K562 (cell line): ENCODE results near the gene ASCC1. TPM values are rescaled to one million over a fixed set of nuclear protein-coding genes. Genes with fewer than 3 reads are reported as not detected.

ENCODE experiments used
- CBX8 ChIP-seq: fragments of 200-600 bp; sonication (generic); IDR thresholded peaks from 2 replicates; pipeline ENCODE4 v1.6.1; 2012; ENCODE audit warnings: borderline replicate concordance, mixed run types, low read depth, mild to moderate bottlenecking, moderate library complexity, mixed read lengths, low read length, control low read depth, inconsistent platforms; ENCODE audit not compliant: poor library complexity, severe bottlenecking; ENCODE audit errors: extremely low read depth
- FOSL1 ChIP-seq: fragments of 200-800 bp; sonication (Bioruptor generic); conservative IDR thresholded peaks from 2 replicates; pipeline ENCODE4 v1.6.1; 2016; ENCODE audit warnings: missing genetic modification characterization, missing compliant biosample characterization
- HNRNPL ChIP-seq: fragments of 200-400 bp; formaldehyde crosslinking; IDR thresholded peaks from 2 replicates; pipeline ENCODE4 v1.6.1; 2017; ENCODE audit warnings: low read depth, mild to moderate bottlenecking, low read length
- IFI16 ChIP-seq: fragments of 250-450 bp; sonication (Bioruptor Pico); IDR thresholded peaks from 2 replicates; pipeline ENCODE4 v2.1.2; 2022; ENCODE audit warnings: mild to moderate bottlenecking, inconsistent platforms
- KDM2B ChIP-seq: fragments of 250-450 bp; sonication (Bioruptor Pico); IDR thresholded peaks from 2 replicates; pipeline ENCODE4 v1.8.0; 2021; ENCODE audit warnings: mild to moderate bottlenecking, moderate library complexity
- POLR2B ChIP-seq: fragments of 450-650 bp; IDR thresholded peaks from 2 replicates; pipeline ENCODE4 v1.6.1; 2018; ENCODE audit warnings: low read depth; ENCODE audit not compliant: partially characterized antibody
- SAFB2 ChIP-seq: fragments of 200-400 bp; formaldehyde crosslinking; IDR thresholded peaks from 2 replicates; pipeline ENCODE4 v1.6.1; 2018; ENCODE audit warnings: borderline replicate concordance, low read length, low read depth, moderate library complexity; ENCODE audit not compliant: severe bottlenecking
- SP2 ChIP-seq: IDR thresholded peaks from 2 replicates; pipeline ENCODE4 v1.6.1; 2011; ENCODE audit warnings: mild to moderate bottlenecking, low read depth, low read length, moderate library complexity; ENCODE audit not compliant: poor library complexity, severe bottlenecking; ENCODE audit errors: extremely low read depth
- TAF1 ChIP-seq: IDR thresholded peaks from 2 replicates; pipeline ENCODE4 v1.6.1; 2011; ENCODE audit warnings: mild to moderate bottlenecking, low read length, moderate library complexity; ENCODE audit not compliant: insufficient read depth, control insufficient read depth, severe bottlenecking; ENCODE audit errors: extremely low read depth
- ZFP1 ChIP-seq: fragments of 450-650 bp; formaldehyde crosslinking; IDR thresholded peaks from 2 replicates; pipeline ENCODE4 v1.4.0; 2020; ENCODE audit warnings: mild to moderate bottlenecking, mixed read lengths
- ZNF133 ChIP-seq: fragments of 250-450 bp; sonication (Bioruptor Pico); IDR thresholded peaks from 2 replicates; pipeline ENCODE4 v1.4.0; 2020; ENCODE audit warnings: mild to moderate bottlenecking
- ZNF695 ChIP-seq: fragments of 450-650 bp; formaldehyde crosslinking; IDR thresholded peaks from 2 replicates; pipeline ENCODE4 v1.4.0; 2020; ENCODE audit warnings: mild to moderate bottlenecking, moderate library complexity
- polyA plus RNA-seq, 8 experiments: library from polyadenylated mRNA; depleted of rRNA in 4 of 8; stranded (reverse) in 5 of 8; unstranded in 3 of 8; fragments of >200 nt; fragmentation: Nextera tagmentation in 2 of 8; fragmentation: Illumina TruSeq in 1 of 8; extraction: Ambion mirVana in 2 of 8; extraction: Trizol in 1 of 8; gene quantifications; 2 replicates each; pipeline versions ENCODE4 v1.2.1 to v1.2.3, GENCODE V29; 2011 to 2014; ENCODE audit warnings: inconsistent platforms in 1 of 8, missing spikeins in 1 of 8
- total RNA-seq, 7 experiments: library from RNA; depleted of rRNA in 6 of 7; stranded (reverse); fragments of >200 nt in 6 of 7; fragmentation: Illumina TruSeq in 2 of 7; extraction: Trizol in 2 of 7; gene quantifications; 2 replicates each; pipeline versions ENCODE4 v1.2.1 to v1.2.3, GENCODE V29; 2011 to 2021; ENCODE audit warnings: low replicate concordance in 1 of 7
- TF ChIP-seq, protein P1 (sequence below): fragments of 450-650 bp; IDR thresholded peaks from 2 replicates; pipeline ENCODE4 v1.6.1; 2016; ENCODE audit warnings: mild to moderate bottlenecking, moderate library complexity
- TF ChIP-seq, protein P2 (sequence below): sonication (generic); formaldehyde crosslinking; IDR thresholded peaks from 2 replicates; pipeline ENCODE4 v1.9.0; 2022; ENCODE audit warnings: mild to moderate bottlenecking, missing genetic modification reagents

Gene ASCC1
- total and polyA plus RNA-seq, 9 of the 15 experiments (the other 6 are each of a cell fraction or from before 2014, with no cell fraction given): 31.7 to 73.3 (median 52.8) TPM

DNA sequence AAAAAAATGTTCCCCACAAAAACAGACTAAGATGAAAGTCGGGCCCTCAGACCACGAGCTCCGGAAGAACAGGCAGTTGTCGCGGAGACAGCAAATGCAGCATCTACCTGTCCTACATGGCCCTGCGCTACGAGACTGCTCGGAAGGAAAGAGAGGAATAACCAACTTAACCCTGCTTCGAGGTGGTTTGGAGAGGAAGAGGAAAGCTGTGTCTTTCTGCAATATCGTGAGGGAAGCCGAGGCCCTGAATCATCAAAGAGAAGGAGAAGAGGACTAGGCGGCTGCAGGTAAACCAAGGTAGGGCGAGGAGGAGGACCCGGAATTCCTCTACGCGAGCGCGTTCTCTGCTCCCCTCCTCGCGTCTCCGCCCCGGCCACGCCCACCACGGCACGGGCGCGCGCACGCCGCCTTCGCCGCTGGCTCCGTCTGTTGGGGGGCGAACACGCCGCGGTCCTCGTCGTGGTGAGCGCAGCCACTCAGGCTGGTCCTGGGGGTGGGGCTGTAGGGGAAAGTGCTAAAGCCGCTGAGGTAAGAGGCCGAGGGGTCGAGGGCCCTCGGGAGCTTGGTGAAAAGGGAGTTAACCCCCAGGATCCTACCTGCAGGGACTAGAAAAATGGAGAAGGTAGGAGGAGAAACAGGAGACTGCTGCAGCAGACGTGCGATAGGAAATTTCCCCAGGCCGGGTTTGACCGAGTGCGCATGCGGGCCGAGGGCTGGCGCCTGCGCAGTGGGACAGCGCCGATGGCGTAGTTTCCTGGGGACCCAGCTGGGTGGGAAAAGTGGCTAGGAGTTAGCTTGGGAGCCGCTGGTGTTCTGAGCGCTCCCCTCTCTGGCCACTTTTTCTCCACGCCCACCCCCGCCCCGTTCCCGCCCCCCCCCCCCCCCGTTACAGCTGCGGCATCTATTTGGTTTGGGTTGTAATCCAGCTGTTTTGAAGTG lies at the start of gene ASCC1, which contains the start of gene ANAPC16 (continued):
- TF ChIP-seq CBX8: no peak
- TF ChIP-seq ZNF133 (CRISPR knock-in tag): no peak
- TF ChIP-seq POLR2B: peak; percentile 99
- 0 out of 2 replicates have a peak, but pooled peaks have one; percentile 30 for TF ChIP-seq IFI16 (CRISPR knock-in tag)
- TF ChIP-seq, protein P1, sequence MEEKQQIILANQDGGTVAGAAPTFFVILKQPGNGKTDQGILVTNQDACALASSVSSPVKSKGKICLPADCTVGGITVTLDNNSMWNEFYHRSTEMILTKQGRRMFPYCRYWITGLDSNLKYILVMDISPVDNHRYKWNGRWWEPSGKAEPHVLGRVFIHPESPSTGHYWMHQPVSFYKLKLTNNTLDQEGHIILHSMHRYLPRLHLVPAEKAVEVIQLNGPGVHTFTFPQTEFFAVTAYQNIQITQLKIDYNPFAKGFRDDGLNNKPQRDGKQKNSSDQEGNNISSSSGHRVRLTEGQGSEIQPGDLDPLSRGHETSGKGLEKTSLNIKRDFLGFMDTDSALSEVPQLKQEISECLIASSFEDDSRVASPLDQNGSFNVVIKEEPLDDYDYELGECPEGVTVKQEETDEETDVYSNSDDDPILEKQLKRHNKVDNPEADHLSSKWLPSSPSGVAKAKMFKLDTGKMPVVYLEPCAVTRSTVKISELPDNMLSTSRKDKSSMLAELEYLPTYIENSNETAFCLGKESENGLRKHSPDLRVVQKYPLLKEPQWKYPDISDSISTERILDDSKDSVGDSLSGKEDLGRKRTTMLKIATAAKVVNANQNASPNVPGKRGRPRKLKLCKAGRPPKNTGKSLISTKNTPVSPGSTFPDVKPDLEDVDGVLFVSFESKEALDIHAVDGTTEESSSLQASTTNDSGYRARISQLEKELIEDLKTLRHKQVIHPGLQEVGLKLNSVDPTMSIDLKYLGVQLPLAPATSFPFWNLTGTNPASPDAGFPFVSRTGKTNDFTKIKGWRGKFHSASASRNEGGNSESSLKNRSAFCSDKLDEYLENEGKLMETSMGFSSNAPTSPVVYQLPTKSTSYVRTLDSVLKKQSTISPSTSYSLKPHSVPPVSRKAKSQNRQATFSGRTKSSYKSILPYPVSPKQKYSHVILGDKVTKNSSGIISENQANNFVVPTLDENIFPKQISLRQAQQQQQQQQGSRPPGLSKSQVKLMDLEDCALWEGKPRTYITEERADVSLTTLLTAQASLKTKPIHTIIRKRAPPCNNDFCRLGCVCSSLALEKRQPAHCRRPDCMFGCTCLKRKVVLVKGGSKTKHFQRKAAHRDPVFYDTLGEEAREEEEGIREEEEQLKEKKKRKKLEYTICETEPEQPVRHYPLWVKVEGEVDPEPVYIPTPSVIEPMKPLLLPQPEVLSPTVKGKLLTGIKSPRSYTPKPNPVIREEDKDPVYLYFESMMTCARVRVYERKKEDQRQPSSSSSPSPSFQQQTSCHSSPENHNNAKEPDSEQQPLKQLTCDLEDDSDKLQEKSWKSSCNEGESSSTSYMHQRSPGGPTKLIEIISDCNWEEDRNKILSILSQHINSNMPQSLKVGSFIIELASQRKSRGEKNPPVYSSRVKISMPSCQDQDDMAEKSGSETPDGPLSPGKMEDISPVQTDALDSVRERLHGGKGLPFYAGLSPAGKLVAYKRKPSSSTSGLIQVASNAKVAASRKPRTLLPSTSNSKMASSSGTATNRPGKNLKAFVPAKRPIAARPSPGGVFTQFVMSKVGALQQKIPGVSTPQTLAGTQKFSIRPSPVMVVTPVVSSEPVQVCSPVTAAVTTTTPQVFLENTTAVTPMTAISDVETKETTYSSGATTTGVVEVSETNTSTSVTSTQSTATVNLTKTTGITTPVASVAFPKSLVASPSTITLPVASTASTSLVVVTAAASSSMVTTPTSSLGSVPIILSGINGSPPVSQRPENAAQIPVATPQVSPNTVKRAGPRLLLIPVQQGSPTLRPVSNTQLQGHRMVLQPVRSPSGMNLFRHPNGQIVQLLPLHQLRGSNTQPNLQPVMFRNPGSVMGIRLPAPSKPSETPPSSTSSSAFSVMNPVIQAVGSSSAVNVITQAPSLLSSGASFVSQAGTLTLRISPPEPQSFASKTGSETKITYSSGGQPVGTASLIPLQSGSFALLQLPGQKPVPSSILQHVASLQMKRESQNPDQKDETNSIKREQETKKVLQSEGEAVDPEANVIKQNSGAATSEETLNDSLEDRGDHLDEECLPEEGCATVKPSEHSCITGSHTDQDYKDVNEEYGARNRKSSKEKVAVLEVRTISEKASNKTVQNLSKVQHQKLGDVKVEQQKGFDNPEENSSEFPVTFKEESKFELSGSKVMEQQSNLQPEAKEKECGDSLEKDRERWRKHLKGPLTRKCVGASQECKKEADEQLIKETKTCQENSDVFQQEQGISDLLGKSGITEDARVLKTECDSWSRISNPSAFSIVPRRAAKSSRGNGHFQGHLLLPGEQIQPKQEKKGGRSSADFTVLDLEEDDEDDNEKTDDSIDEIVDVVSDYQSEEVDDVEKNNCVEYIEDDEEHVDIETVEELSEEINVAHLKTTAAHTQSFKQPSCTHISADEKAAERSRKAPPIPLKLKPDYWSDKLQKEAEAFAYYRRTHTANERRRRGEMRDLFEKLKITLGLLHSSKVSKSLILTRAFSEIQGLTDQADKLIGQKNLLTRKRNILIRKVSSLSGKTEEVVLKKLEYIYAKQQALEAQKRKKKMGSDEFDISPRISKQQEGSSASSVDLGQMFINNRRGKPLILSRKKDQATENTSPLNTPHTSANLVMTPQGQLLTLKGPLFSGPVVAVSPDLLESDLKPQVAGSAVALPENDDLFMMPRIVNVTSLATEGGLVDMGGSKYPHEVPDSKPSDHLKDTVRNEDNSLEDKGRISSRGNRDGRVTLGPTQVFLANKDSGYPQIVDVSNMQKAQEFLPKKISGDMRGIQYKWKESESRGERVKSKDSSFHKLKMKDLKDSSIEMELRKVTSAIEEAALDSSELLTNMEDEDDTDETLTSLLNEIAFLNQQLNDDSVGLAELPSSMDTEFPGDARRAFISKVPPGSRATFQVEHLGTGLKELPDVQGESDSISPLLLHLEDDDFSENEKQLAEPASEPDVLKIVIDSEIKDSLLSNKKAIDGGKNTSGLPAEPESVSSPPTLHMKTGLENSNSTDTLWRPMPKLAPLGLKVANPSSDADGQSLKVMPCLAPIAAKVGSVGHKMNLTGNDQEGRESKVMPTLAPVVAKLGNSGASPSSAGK: peak; percentile 91
- TF ChIP-seq HNRNPL: no peak
- TF ChIP-seq SP2: no peak
- peak; percentile 90 for TF ChIP-seq TAF1
- 0 out of 2 replicates have a peak, but pooled peaks have one; percentile 84 for TF ChIP-seq ZNF695 (CRISPR knock-in tag)
- TF ChIP-seq SAFB2: no peak
- no peak for TF ChIP-seq ZFP1 (CRISPR knock-in tag)
- 0 out of 2 replicates have a peak, but pooled peaks have one; percentile 55 for TF ChIP-seq KDM2B
- TF ChIP-seq, protein P2, sequence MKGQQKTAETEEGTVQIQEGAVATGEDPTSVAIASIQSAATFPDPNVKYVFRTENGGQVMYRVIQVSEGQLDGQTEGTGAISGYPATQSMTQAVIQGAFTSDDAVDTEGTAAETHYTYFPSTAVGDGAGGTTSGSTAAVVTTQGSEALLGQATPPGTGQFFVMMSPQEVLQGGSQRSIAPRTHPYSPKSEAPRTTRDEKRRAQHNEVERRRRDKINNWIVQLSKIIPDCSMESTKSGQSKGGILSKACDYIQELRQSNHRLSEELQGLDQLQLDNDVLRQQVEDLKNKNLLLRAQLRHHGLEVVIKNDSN (CRISPR knock-in tag): peak; percentile 45; the same call in 1 of the 2 replicates
- 0 out of 2 replicates have a peak, but pooled peaks have one; percentile 40 for TF ChIP-seq FOSL1 (tag)
